ENCODE measurements around the gene DGKA. TPM values are rescaled to one million over a fixed set of nuclear protein-coding genes. Genes with fewer than 3 reads are reported as not detected.

DGKA gene
- total RNA-seq, 1 donor, result 45.8 TPM

DNA sequence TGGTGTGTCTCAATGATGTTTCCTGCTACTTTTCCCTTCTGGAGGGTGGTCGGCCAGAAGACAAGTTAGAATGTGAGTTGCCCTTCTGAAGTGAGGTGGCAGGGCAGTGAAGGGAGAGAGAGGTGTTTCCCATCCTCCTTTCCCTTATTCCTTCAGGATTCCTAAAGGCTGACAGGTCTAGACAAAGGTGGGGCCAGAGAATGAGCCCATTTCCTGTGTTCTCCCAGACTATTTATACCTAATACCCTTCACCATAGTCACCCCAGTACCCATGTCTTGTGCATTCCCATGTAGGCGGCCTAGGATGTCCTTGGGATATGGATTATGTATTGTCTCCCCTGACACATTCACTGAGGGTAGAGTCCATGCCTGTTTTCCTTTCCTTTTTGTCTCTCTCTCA is 7.0 kb downstream of the DGKA start:
- H3K4me3 ChIP-seq (ENCODE audit: low read depth, low read length), result no peak overlapping the region
- no peak for TF ChIP-seq CTCF (IDR thresholded peaks at IDR 0.05; ENCODE audit: insufficient read depth, low read depth, low read length)
- no peak for DNase-seq (ENCODE audit: low read depth)

DNA sequence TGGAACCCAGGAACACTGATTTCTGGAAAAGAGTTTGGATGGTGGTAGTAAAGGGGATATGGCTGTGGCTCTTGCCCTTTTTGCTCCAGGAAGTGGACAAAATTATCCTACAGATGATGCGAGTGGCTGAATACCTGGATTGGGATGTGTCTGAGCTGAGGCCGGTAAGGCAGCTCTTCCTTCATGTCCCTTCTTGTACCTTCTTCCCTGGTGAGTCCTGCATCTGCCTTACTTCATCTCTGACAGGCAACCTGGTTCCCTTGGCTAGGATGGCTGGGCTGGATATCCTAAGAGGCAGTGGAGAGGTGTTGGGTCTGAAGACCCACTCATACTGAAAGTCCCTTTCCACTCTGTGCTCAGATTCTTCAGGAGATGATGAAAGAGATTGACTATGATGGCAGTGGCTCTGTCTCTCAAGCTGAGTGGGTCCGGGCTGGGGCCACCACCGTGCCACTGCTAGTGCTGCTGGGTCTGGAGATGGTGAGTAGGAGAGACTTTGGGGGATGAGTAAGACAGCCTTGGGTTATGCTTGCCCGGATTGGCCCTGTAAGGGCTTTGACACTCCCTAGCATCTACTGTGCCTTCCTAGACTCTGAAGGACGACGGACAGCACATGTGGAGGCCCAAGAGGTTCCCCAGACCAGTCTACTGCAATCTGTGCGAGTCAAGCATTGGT is 8.0 kb downstream of the DGKA start:
- no peak for DNase-seq (ENCODE audit: low read depth)
- TF ChIP-seq CTCF (IDR thresholded peaks at IDR 0.05; ENCODE audit: insufficient read depth, low read depth, low read length), result no peak
- no peak overlapping the region for H3K4me3 ChIP-seq (ENCODE audit: low read depth, low read length)

DNA sequence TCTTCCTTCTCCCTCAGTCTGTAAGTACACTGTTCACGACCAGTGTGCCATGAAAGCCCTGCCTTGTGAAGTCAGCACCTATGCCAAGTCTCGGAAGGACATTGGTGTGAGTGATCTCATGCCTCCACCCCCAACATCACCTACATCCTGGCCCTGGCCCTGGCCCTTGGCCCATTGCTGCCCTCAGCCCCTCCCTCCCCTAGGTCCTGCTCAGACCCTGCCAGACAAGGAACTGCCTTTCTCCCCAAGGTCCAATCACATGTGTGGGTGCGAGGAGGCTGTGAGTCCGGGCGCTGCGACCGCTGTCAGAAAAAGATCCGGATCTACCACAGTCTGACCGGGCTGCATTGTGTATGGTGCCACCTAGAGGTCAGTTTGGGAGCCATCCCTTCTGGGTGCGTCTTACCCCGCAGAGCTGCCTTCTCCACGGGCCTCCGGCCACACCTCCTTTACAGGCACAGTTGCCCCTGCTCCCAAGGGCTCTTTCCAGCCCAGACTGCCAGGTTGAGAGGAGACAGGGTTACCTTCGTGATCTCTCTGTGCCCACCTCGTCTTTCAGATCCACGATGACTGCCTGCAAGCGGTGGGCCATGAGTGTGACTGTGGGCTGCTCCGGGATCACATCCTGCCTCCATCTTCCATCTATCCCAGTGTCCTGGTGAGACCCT is 9.2 kb downstream of the DGKA start:
- peak; percentile 84 for DNase-seq (ENCODE audit: low read depth)
- no peak overlapping the region for H3K4me3 ChIP-seq (ENCODE audit: low read depth, low read length)
- peak; percentile 94 for TF ChIP-seq CTCF (IDR thresholded peaks at IDR 0.05; ENCODE audit: insufficient read depth, low read depth, low read length)

DNA sequence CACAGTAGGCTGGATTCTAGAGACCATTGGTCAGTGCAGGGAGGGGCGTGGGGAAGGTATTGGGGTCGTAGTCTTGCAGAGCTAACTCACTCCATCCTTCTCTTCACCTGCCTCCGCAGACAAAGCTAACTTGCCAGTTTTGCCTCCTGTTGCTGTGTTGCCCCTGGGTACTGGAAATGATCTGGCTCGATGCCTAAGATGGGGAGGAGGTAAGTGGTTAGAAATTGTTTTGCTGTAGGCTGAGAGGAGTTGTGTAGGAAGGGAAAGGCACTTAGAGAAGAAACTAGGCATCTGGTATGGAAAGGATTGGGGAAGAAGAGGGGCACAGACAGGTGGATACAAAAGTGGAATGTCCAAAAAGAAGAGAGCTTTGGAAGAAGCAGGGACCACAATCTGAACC is 11.1 kb downstream of the DGKA start:
- H3K4me3 ChIP-seq (ENCODE audit: low read depth, low read length), result no peak overlapping the region
- no peak for DNase-seq (ENCODE audit: low read depth)
- TF ChIP-seq CTCF (IDR thresholded peaks at IDR 0.05; ENCODE audit: insufficient read depth, low read depth, low read length), result no peak

DNA sequence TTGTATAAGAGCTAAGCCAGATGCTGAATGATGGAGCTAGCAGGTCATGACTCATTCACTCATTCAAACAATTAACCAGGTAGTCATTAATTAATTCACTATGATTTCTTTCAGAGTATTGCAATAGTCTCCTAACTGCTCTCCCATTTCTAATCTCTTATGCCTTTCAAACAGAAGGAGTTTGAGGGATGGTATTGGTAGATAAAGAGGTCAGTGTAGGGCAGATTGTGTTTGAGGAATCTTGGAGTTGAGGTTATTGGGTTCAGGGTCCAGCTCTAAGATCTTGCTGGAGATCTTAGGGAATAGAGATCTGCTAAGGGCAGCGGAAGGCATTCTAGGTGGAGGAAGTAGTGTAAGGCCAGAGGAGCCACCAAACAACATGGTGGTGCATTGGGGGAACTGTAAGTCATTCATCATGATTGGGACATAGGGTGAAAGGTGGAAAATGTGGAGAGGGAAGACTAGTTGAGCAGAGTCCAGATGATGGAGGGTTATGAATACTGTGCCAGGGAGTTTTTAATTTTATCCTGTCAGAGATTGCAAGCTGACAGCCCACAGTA is 11.7 kb downstream of the DGKA start:
- no peak for DNase-seq (ENCODE audit: low read depth)
- no peak for TF ChIP-seq CTCF (IDR thresholded peaks at IDR 0.05; ENCODE audit: insufficient read depth, low read depth, low read length)
- no peak overlapping the region for H3K4me3 ChIP-seq (ENCODE audit: low read depth, low read length)

DNA sequence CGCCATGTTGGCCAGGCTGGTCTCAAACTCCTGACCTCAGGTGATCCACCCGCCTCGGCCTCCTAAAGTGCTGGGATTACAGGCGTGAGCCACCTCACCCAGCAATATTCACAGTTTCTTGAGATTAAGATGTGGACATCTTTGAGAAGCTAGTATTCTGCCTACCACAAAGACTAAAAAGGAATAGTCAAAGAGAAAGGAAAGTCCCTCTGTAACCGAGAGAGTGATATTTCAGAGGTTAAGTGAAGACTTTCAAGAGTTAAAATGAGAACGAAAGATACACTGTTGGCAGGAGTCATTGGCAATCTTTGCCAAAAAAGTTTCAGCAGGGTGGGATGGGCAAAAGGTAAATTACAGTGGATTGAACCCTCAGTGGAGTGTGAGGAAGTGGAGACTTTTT is 15.6 kb downstream of the DGKA start:
- H3K4me3 ChIP-seq (ENCODE audit: low read depth, low read length), result no peak overlapping the region
- TF ChIP-seq CTCF (IDR thresholded peaks at IDR 0.05; ENCODE audit: insufficient read depth, low read depth, low read length), result no peak
- DNase-seq (ENCODE audit: low read depth), result no peak

All from fibroblast of villous mesenchyme (primary cell).